ENCODE measurements around the gene GAS2L2.

DNA sequence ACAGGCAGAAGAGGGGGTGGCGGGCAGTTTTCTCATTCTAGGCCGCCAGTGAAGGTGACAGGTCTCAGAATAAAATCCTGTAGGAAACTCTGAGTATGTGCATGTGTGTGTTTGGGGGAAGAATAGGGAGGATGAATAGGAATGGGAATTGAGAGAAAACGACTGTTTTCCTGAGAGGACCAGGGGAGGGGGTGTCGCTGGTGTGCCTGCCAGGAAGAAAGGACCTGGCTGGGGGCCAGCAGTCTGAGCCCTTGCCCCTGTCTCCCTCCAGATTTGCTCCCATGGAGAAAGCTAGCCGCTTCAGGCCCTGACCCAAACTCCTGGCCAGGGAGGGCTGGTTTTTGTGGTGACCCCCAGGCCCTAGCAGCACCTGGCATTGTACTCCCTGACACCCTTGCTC is 22.0 kb upstream of the GAS2L2 start:
- TF ChIP-seq CSDC2 (CRISPR knock-in tag; IDR thresholded peaks at IDR 0.05) = no peak
- no peak for TF ChIP-seq ISL1 (CRISPR knock-in tag; IDR thresholded peaks at IDR 0.05)
- TF ChIP-seq, protein P1, sequence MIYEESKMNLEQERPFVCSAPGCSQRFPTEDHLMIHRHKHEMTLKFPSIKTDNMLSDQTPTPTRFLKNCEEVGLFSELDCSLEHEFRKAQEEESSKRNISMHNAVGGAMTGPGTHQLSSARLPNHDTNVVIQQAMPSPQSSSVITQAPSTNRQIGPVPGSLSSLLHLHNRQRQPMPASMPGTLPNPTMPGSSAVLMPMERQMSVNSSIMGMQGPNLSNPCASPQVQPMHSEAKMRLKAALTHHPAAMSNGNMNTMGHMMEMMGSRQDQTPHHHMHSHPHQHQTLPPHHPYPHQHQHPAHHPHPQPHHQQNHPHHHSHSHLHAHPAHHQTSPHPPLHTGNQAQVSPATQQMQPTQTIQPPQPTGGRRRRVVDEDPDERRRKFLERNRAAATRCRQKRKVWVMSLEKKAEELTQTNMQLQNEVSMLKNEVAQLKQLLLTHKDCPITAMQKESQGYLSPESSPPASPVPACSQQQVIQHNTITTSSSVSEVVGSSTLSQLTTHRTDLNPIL (CRISPR knock-in tag; IDR thresholded peaks at IDR 0.05; ENCODE audit: low read depth) = no peak
- TF ChIP-seq ZFP3 (CRISPR knock-in tag; IDR thresholded peaks at IDR 0.05) = no peak
- TF ChIP-seq ESRRG (CRISPR knock-in tag; IDR thresholded peaks at IDR 0.05) = no peak
- TF ChIP-seq ZNF8 (CRISPR knock-in tag; IDR thresholded peaks at IDR 0.05) = no peak
- TF ChIP-seq, protein P2, sequence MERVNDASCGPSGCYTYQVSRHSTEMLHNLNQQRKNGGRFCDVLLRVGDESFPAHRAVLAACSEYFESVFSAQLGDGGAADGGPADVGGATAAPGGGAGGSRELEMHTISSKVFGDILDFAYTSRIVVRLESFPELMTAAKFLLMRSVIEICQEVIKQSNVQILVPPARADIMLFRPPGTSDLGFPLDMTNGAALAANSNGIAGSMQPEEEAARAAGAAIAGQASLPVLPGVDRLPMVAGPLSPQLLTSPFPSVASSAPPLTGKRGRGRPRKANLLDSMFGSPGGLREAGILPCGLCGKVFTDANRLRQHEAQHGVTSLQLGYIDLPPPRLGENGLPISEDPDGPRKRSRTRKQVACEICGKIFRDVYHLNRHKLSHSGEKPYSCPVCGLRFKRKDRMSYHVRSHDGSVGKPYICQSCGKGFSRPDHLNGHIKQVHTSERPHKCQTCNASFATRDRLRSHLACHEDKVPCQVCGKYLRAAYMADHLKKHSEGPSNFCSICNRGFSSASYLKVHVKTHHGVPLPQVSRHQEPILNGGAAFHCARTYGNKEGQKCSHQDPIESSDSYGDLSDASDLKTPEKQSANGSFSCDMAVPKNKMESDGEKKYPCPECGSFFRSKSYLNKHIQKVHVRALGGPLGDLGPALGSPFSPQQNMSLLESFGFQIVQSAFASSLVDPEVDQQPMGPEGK (CRISPR knock-in tag; IDR thresholded peaks at IDR 0.05; ENCODE audit: borderline replicate concordance) = no peak
- TF ChIP-seq GLIS3 (CRISPR knock-in tag; IDR thresholded peaks at IDR 0.05) = no peak
